T-helper 1 cell treated with Interleukin-12 subunit alpha and Interleukin-12 subunit beta and Interleukin-4 antibody, amounts not matched to agents 30 ng/mL and 1 ng/mL, for 36 hours (primary cell): ENCODE data around the gene STON2. TPM values are rescaled to one million over a fixed set of nuclear protein-coding genes. Genes with fewer than 3 reads are reported as not detected.

ENCODE experiments used
- intact Hi-C: fragments of 100-400 bp; cut with micrococcal nuclease; formaldehyde crosslinking; loops from one replicate; pipeline ENCODE4 v1.15.1; 2024
- total RNA-seq: library from RNA; stranded (reverse); gene quantifications from 2 replicates; pipeline ENCODE4 v1.2.3, GENCODE V29; 2022

The STON2 gene
- total RNA-seq, 1 donor from 2014 or later = 1.5 TPM

- intact Hi-C loops = no loop called here
Measured at GRCh38 chr14:81423504-81423903, 23.4 kb upstream of the STON2 start.

GRCh38 chr14:81418057-81418790 lies 18.1 kb upstream of the STON2 start:
- intact Hi-C loops = no loop called here

- intact Hi-C loops = no loop called here
Measured at GRCh38 chr14:81416981-81417380, 16.9 kb upstream of the STON2 start.

GRCh38 chr14:81416194-81416952 lies 16.2 kb upstream of the STON2 start:
- intact Hi-C loops = no loop called here

- intact Hi-C loops = no loop called here
Measured at GRCh38 chr14:81415781-81416180, 15.7 kb upstream of the STON2 start.

GRCh38 chr14:81414123-81414522 lies 14.0 kb upstream of the STON2 start:
- intact Hi-C loops = no loop called here

- intact Hi-C loops = no loop called here
Measured at GRCh38 chr14:81412779-81413178, 12.7 kb upstream of the STON2 start.

- intact Hi-C loops = no loop called here
Measured at GRCh38 chr14:81408595-81408994, 8.5 kb upstream of the STON2 start.

DNA sequence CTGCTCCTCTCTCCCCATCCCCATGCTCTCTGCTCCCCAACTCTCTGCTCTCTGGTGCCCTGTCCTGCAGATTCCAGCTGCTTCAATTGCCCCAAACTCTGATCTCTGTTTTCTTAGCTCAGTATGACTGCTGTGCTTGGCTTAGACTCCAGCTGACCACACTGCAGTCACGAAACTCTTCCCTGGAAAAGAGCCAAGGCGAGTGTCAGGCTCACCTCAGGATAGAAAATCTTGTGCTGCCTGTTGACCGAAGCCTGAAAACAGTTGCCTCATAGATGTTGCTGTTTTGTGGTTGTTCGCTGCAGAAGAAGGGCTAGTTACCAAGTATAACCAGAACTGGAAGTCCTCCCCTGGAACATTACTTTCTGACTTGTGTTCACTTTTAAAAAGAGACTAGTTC lies 6.7 kb upstream of the STON2 start:
- intact Hi-C loops = no loop called here

DNA sequence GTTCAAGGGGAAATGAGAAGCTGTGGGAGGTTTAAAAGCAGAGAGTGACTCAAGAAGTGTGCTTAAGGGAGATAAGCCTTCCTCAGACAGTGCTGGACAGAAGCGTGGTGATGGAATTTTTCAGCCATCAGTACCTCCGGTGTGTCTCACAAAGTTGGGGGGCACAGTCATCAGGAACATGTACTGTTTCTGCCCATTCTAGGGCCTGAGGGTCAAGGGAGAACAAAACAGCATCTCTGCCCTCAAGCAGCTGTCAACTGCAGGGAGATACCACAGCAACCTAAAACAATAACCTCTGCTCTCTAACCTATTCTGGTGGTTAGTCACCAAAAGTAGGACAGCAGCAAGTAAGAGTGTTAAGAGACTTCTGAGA lies 2.0 kb upstream of the STON2 start:
- intact Hi-C loops = loop anchor here (5.0 kb wide), 1 partner anchor 180 kb away; the partner anchor contains the start of gene GTF2A1

GRCh38 chr14:81401420-81402122 lies 1.4 kb upstream of the STON2 start:
- intact Hi-C loops = loop anchor here (5.0 kb wide), 1 partner anchor 179 kb away; the partner anchor contains the start of gene GTF2A1

GRCh38 chr14:81400852-81401251 lies 728 bp upstream of the STON2 start:
- intact Hi-C loops = loop anchor here (5.0 kb wide), 1 partner anchor 179 kb away; the partner anchor contains the start of gene GTF2A1

DNA sequence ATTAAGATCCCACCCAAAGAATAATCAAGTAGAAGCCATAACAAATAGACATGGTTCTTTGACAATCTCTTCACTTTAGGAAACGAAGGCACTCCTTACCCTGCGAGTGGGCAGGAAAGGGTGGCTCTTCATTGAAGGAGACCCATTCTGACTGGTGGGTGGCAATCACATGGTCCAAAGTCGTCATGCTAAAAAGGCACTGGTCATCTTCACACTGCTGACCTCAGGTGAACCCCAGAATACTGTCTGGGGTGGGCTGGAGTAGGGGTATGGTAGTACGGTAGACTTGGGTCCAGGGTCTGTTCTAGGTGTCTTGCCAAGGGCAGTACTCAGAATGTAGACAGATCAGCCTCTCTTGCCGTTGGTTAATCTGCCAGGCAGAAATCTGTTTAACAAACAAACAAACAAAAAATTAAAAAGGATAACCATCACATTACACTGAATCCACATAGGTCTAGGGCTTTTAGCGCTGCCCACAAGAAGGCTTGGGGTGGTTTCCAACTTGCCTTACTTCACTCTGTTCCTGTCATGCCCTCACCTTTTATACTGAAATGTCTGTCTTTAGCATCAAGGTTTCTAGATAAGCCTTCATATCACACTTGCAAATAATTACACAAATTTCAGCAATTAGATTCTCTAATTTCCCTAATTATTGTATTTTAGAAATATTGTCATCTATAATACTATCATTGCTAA lies 1.8 kb downstream of the STON2 start:
- intact Hi-C loops = no loop called here

DNA sequence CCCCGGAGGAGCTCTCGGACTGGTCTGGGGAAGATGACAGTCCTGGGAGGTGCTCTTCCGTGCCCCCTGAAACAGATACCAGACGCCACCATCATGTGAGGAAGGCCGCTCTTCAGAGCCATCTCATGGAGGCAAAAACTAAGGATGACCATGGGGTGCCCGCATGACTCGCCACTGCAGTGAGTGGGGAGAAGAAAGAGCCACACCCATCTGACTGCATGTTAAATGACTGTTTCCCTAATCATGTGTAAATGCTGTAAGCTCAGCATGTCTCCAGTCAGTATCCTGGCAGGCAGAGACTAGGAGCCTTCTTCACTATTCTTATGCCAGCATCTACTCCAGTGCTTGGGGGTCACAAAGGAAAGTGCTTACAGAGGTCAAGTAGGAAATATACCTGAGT lies 4.0 kb downstream of the STON2 start:
- intact Hi-C loops = no loop called here

DNA sequence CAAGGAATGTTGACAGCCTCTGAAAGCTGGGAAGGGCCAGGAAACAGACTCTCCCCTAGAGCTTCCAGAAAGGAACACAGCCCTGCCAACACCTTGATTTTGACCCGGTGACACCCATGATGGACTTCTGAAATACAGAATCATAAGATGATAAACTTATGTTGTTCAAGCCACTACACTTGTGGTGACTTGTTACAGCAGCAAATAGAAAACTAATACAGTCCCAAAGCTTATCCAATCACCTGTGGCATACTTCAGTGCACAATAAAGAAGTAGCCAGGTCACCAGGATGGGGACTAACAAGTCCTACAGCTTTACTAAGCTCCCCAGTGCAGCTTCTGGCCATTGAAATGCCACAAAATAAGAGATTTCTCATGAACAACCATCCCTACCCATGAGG lies 5.4 kb downstream of the STON2 start:
- intact Hi-C loops = no loop called here

- intact Hi-C loops = no loop called here
Measured at GRCh38 chr14:81392976-81393643, 7.0 kb downstream of the STON2 start.

GRCh38 chr14:81392052-81392451 lies 8.1 kb downstream of the STON2 start:
- intact Hi-C loops = no loop called here

DNA sequence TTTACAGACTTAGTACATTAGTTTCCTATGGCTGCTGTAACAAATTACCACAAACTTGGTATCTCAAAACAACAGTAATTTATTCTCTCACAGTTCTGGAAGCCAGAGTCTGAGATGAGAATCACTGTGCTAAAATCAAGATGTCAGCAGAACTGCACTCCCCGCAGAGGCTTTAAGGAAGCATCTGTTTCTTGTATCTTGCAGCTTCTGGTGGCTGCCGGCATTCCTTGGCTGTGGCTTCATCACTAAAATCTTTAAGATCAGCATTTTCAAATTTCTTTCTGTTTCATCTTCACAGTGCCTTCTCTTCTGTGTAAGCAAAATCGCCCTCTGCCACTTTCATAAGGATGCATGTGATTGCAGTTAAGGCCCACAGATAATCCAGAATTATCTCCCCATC lies 9.4 kb downstream of the STON2 start:
- intact Hi-C loops = no loop called here

- intact Hi-C loops = no loop called here
Measured at GRCh38 chr14:81388336-81388735, 11.8 kb downstream of the STON2 start.

GRCh38 chr14:81386290-81386745 lies 13.8 kb downstream of the STON2 start:
- intact Hi-C loops = no loop called here

DNA sequence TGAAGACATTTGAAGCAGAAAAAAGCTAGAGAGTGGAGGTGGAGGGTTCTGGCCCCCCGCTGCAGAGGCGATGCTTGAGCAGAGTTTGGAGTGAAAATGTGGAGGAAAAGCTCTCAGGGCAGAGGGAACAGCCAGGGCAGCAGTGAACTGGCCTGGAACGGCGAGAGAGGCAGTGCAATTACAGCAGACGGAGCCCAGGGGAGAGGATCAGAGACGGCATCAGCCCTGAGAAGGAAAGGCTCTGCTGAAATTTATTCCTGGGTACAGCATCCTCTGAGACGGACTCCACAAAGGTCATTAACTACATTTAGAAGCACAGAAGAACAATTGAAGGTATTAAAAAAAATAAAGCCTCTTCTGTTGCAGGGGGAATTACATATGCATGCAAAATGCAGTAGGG lies 14.2 kb downstream of the STON2 start:
- intact Hi-C loops = no loop called here
